ENCODE data around the gene ZMIZ1.

ZMIZ1 gene

GRCh38 chr10:79098596-79099015 lies 29.8 kb downstream of the ZMIZ1 start:
- Histone ChIP-seq H3K4me1 (ENCODE audit: control insufficient read depth in 1 of 2, insufficient read depth in 2 of 2, low read length in 2 of 2) (peaks cover 25 to 29% of the 10 kb centered on the region in 2 experiments), H4K91ac (ENCODE audit: low read depth, low read length) (no peak overlapping the region), H2BK12ac (ENCODE audit: low read length) (no peak overlapping the region), H3K36me3 (ENCODE audit: control insufficient read depth in 1 of 2, insufficient read depth in 2 of 2, low read length in 2 of 2) (peaks cover 16 to 20% of the 10 kb centered on the region in 2 experiments), H2AK5ac (ENCODE audit: low read length) (no peak overlapping the region), H2BK5ac (ENCODE audit: low read depth, low read length, poor library complexity) (no peak overlapping the region), H3K27me3 (ENCODE audit: insufficient read depth, low read length) (no peaks in the 10 kb centered on the region), H3K23ac (ENCODE audit: low read length) (no peak overlapping the region), H3K4me2 (ENCODE audit: low read length) (no peak overlapping the region), H3K4ac (ENCODE audit: low read depth, low read length) (peak overlapping the region; percentile 77), H2AFZ (ENCODE audit: insufficient read depth, low read length, poor library complexity) (peak overlapping the region; percentile 38), H3K4me3 (ENCODE audit: low read depth, low read length) (no peak overlapping the region), H3K27ac (ENCODE audit: low read depth, low read length) (no peak overlapping the region), H2BK120ac (ENCODE audit: insufficient read depth, low read length, poor library complexity) (no peak overlapping the region), H4K8ac (ENCODE audit: low read depth, low read length) (no peak overlapping the region), H4K12ac (ENCODE audit: low read depth, low read length) (no peak overlapping the region), H3K9me3 (ENCODE audit: insufficient read depth, low read depth, low read length) (no peaks in the 10 kb centered on the region), H3K79me1 (ENCODE audit: low read length) (no peaks in the 10 kb centered on the region), H3K18ac (ENCODE audit: low read length) (no peak overlapping the region), H3K9ac (ENCODE audit: low read length) (no peak overlapping the region), H3K79me2 (ENCODE audit: control insufficient read depth, insufficient read depth, low read length, poor library complexity) (peaks cover 60% of the 10 kb centered on the region), H3K14ac (ENCODE audit: low read length) (no peak overlapping the region)
- DNase-seq, result no peak
- no CpG with 5 or more reads among the region's 10 CpGs for WGBS (ENCODE audit: extremely low coverage, insufficient coverage, insufficient read length)

GRCh38 chr10:79099898-79100448 lies 31.2 kb downstream of the ZMIZ1 start:
- H3K4me3 ChIP-seq (ENCODE audit: low read depth, low read length), result peak overlapping the region; percentile 40
- H2AFZ ChIP-seq (ENCODE audit: insufficient read depth, low read length, poor library complexity), result no peak overlapping the region
- peak overlapping the region; percentile 16 for H3K18ac ChIP-seq (ENCODE audit: low read length)
- no peak overlapping the region for H2AK5ac ChIP-seq (ENCODE audit: low read length)
- H3K4ac ChIP-seq (ENCODE audit: low read depth, low read length), result peak overlapping the region; percentile 54
- no peak overlapping the region for H3K23ac ChIP-seq (ENCODE audit: low read length)
- peaks cover 19 to 22% of the 10 kb centered on the region in 2 experiments for H3K4me1 ChIP-seq (ENCODE audit: control insufficient read depth in 1 of 2, insufficient read depth in 2 of 2, low read length in 2 of 2)
- no peak overlapping the region for H4K12ac ChIP-seq (ENCODE audit: low read depth, low read length)
- no peak overlapping the region for H2BK12ac ChIP-seq (ENCODE audit: low read length)
- peaks cover 58% of the 10 kb centered on the region for H3K79me2 ChIP-seq (ENCODE audit: control insufficient read depth, insufficient read depth, low read length, poor library complexity)
- H3K9me3 ChIP-seq (ENCODE audit: insufficient read depth, low read depth, low read length), result no peaks in the 10 kb centered on the region
- H3K27me3 ChIP-seq (ENCODE audit: insufficient read depth, low read length), result no peaks in the 10 kb centered on the region
- WGBS (ENCODE audit: extremely low coverage, insufficient coverage, insufficient read length), result no CpG with 5 or more reads among the region's 2 CpGs
- no peak overlapping the region for H3K14ac ChIP-seq (ENCODE audit: low read length)
- H4K8ac ChIP-seq (ENCODE audit: low read depth, low read length), result no peak overlapping the region
- H2BK5ac ChIP-seq (ENCODE audit: low read depth, low read length, poor library complexity), result no peak overlapping the region
- no peak overlapping the region for H2BK120ac ChIP-seq (ENCODE audit: insufficient read depth, low read length, poor library complexity)
- H3K79me1 ChIP-seq (ENCODE audit: low read length), result no peaks in the 10 kb centered on the region
- H3K36me3 ChIP-seq (ENCODE audit: control insufficient read depth in 1 of 2, insufficient read depth in 2 of 2, low read length in 2 of 2), result peaks cover 16 to 22% of the 10 kb centered on the region in 2 experiments
- H3K27ac ChIP-seq (ENCODE audit: low read depth, low read length), result no peak overlapping the region
- no peak for DNase-seq
- no peak overlapping the region for H3K9ac ChIP-seq (ENCODE audit: low read length)
- no peak overlapping the region for H4K91ac ChIP-seq (ENCODE audit: low read depth, low read length)
- no peak overlapping the region for H3K4me2 ChIP-seq (ENCODE audit: low read length)

- Histone ChIP-seq H2BK120ac (ENCODE audit: insufficient read depth, low read length, poor library complexity) (no peak overlapping the region), H3K4me1 (ENCODE audit: control insufficient read depth in 1 of 2, insufficient read depth in 2 of 2, low read length in 2 of 2) (peaks cover 14 to 20% of the 10 kb centered on the region in 2 experiments), H3K27me3 (ENCODE audit: insufficient read depth, low read length) (no peaks in the 10 kb centered on the region), H3K14ac (ENCODE audit: low read length) (no peak overlapping the region), H2AK5ac (ENCODE audit: low read length) (no peak overlapping the region), H3K4me2 (ENCODE audit: low read length) (no peak overlapping the region), H4K91ac (ENCODE audit: low read depth, low read length) (no peak overlapping the region), H3K36me3 (ENCODE audit: control insufficient read depth in 1 of 2, insufficient read depth in 2 of 2, low read length in 2 of 2) (peaks cover 14 to 22% of the 10 kb centered on the region in 2 experiments), H2AFZ (ENCODE audit: insufficient read depth, low read length, poor library complexity) (no peak overlapping the region), H3K18ac (ENCODE audit: low read length) (no peak overlapping the region), H3K23ac (ENCODE audit: low read length) (no peak overlapping the region), H3K27ac (ENCODE audit: low read depth, low read length) (no peak overlapping the region), H3K4ac (ENCODE audit: low read depth, low read length) (peak overlapping the region; percentile 82), H2BK12ac (ENCODE audit: low read length) (no peak overlapping the region), H4K8ac (ENCODE audit: low read depth, low read length) (no peak overlapping the region), H3K9ac (ENCODE audit: low read length) (no peak overlapping the region), H2BK5ac (ENCODE audit: low read depth, low read length, poor library complexity) (no peak overlapping the region), H3K79me1 (ENCODE audit: low read length) (no peaks in the 10 kb centered on the region), H4K12ac (ENCODE audit: low read depth, low read length) (no peak overlapping the region), H3K4me3 (ENCODE audit: low read depth, low read length) (no peak overlapping the region), H3K9me3 (ENCODE audit: insufficient read depth, low read depth, low read length) (no peaks in the 10 kb centered on the region), H3K79me2 (ENCODE audit: control insufficient read depth, insufficient read depth, low read length, poor library complexity) (peaks cover 57% of the 10 kb centered on the region)
- no CpG with 5 or more reads among the region's 5 CpGs for WGBS (ENCODE audit: extremely low coverage, insufficient coverage, insufficient read length)
- no peak for DNase-seq
These were observed 32.0 kb downstream of the ZMIZ1 start for GRCh38 chr10:79100771-79101170.

- Histone ChIP-seq H3K18ac (ENCODE audit: low read length) (no peak overlapping the region), H2BK12ac (ENCODE audit: low read length) (no peak overlapping the region), H3K27me3 (ENCODE audit: insufficient read depth, low read length) (no peaks in the 10 kb centered on the region), H3K4ac (ENCODE audit: low read depth, low read length) (peak overlapping the region; percentile 87), H2BK120ac (ENCODE audit: insufficient read depth, low read length, poor library complexity) (no peak overlapping the region), H3K9ac (ENCODE audit: low read length) (no peak overlapping the region), H4K91ac (ENCODE audit: low read depth, low read length) (no peak overlapping the region), H2BK5ac (ENCODE audit: low read depth, low read length, poor library complexity) (no peak overlapping the region), H2AK5ac (ENCODE audit: low read length) (no peak overlapping the region), H3K14ac (ENCODE audit: low read length) (no peak overlapping the region), H3K4me2 (ENCODE audit: low read length) (no peak overlapping the region), H3K9me3 (ENCODE audit: insufficient read depth, low read depth, low read length) (no peaks in the 10 kb centered on the region), H4K8ac (ENCODE audit: low read depth, low read length) (no peak overlapping the region), H2AFZ (ENCODE audit: insufficient read depth, low read length, poor library complexity) (no peak overlapping the region), H3K23ac (ENCODE audit: low read length) (no peak overlapping the region), H3K79me1 (ENCODE audit: low read length) (no peaks in the 10 kb centered on the region), H3K27ac (ENCODE audit: low read depth, low read length) (no peak overlapping the region), H3K79me2 (ENCODE audit: control insufficient read depth, insufficient read depth, low read length, poor library complexity) (peaks cover 58% of the 10 kb centered on the region), H3K4me1 (ENCODE audit: control insufficient read depth in 1 of 2, insufficient read depth in 2 of 2, low read length in 2 of 2) (peaks cover 13 to 21% of the 10 kb centered on the region in 2 experiments), H3K4me3 (ENCODE audit: low read depth, low read length) (no peak overlapping the region), H4K12ac (ENCODE audit: low read depth, low read length) (no peak overlapping the region), H3K36me3 (ENCODE audit: control insufficient read depth in 1 of 2, insufficient read depth in 2 of 2, low read length in 2 of 2) (peaks cover 14 to 20% of the 10 kb centered on the region in 2 experiments)
- no CpG with 5 or more reads among the region's 22 CpGs for WGBS (ENCODE audit: extremely low coverage, insufficient coverage, insufficient read length)
- no peak for DNase-seq
These were observed 33.1 kb downstream of the ZMIZ1 start for GRCh38 chr10:79101560-79102497.

All from trophoblast cell (in vitro differentiated cells and primary cell).